ENCODE results near the gene KCNK10.
"Not testable (repeated sequence)": the region's sequence is repeated elsewhere in the genome, so short reads cannot be mapped to it uniquely, and the experiment has no call there.

The KCNK10 gene

GRCh38 chr14:88270776-88271175, 52.3 kb downstream of the KCNK10 start:
- no peak for DNase-seq (ENCODE audit: low read depth)

- DNase-seq (ENCODE audit: low read depth): no peak
Measured at GRCh38 chr14:88269806-88270420, 53.2 kb downstream of the KCNK10 start.

- DNase-seq (ENCODE audit: low read depth): no peak
Measured at GRCh38 chr14:88266474-88266873, 56.6 kb downstream of the KCNK10 start.

DNA sequence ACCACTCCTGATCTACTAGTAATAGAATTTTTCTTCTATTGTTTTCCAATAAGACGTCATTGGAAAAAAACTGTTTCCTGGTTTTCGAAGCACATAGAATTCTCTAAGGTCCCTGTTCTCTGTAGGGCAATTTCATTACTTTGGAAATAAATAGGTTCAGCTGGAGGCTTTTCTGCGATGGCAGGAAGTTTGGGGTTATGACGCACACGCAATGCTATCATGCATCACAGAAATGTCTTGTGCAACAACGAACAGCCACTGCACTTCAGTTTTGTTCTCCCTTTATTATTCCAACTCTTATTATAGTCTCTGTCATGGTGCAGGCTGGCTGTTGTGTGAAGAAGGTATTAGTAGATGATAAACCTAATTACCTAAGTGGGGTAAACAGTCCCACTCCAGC, 59.0 kb downstream of the KCNK10 start:
- no peak for DNase-seq (ENCODE audit: low read depth)

DNA sequence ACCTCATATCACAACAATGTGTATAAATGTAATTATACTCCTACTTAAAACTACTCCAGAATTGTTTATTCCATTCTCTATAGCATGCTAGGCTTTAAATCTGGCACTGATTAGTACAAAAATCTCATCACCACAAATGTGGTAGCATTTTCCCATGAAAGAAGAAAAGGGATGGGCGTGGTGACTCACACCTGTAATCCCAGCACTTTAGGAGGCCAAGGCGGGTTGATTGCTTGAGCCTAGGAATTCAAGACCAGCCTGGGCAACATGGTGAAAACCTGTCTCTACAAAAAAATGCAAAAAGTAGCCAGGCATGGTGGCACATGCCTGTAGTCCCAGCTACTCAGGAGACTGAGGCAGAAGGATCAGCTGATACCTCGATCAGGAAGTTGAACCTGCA, 61.8 kb downstream of the KCNK10 start:
- not testable (repeated sequence) for DNase-seq (ENCODE audit: low read depth)

DNA sequence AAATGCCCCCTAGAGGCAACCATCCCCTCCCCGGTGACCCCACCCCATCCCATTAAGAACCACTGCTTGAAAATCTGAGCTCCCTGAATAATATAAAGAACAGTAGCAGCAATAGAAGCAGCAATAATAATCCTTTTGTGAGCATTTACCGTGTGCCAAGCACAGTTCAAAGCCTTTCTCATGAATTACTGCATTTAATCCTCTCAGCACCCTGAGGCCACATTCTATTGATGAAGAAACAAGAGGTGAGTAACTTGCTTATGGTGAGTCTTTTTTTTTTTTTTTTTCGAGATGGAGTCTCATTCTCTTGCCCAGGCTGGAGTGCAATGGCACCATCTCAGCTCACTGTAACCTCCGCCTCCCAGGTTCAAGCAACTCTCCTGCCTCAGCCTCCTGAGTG, 65.0 kb downstream of the KCNK10 start:
- no peak for DNase-seq (ENCODE audit: low read depth)

- DNase-seq (ENCODE audit: low read depth): no peak
Measured at GRCh38 chr14:88256997-88257950, 65.8 kb downstream of the KCNK10 start.

DNA sequence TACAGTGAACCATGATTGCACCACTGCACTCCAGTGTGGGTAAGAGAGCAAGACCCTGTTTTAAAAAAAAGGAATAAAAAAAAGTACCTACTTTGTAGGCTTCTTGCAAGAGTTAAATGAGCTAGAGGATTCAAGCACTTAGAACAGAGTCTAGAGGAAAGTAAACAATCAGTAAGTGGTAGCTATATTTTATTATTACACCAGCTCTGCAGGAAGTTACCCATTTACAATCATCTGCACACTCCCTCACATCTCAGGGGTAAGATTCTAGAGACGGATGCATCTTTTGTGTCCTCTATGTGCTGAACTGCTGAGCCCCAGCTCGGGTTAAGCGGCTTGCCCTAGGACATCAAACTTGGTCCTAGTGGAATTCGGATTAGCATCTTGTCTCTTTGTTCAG, 67.3 kb downstream of the KCNK10 start:
- DNase-seq (ENCODE audit: low read depth): no peak

DNA sequence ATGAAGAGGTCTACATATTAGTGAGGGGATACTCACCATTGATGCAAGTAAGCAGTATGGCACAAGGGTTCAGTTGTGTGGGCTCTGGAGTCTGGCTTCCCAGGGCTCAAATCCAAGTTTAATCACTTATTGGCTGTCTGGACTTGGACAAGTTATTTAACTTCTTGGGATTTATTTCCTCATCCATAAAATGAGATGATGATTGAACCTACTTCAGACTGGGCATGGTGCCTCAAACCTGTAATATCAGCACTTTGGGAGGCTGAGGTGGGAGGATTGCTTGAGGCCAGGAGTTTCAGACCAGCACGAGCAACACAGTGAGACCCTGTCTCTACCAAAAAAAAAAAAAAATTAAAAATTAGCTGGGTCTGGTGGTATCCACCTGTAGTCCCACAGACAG, 67.9 kb downstream of the KCNK10 start:
- DNase-seq (ENCODE audit: low read depth): no peak

DNA sequence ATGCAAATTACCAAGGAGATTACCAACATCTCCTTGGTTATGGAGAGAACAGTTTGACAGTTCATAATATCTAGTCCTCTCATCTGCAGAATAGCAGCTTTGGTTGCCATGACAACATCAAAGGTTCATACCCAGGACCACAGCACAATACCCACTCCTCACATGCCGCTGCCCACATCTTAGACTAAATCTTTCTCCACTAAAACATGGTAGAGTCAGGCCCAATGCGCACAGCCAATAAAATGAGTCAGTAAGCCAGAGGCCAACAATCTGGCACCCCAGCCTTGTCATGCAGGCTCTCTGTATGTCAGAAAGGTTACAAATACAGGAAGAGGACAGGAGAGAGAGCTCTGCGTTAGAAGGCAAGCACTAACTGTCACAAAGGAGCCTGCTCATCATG, 70.6 kb downstream of the KCNK10 start:
- no peak for DNase-seq (ENCODE audit: low read depth)

DNA sequence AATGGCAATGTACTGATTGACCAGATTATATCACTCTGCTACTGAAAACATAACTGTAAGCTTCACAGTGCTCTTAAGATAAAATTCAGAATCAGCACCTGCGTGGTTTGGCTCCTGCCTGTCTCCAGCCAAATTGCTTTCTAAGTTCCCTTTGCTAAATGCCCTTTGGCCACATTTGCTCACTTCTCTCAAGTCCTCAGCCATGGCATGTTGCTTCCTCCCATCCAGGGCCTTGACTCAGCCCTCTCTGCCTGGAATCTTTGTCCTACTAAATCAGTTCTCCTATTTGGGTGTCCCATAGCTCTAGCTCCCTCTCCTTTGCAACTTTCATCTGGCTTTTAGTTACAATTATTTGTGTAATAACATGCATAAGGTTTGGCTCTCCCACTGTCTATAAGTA, 71.4 kb downstream of the KCNK10 start:
- DNase-seq (ENCODE audit: low read depth): no peak

- DNase-seq (ENCODE audit: low read depth): no peak
Measured at GRCh38 chr14:88249266-88249665, 73.8 kb downstream of the KCNK10 start.

DNA sequence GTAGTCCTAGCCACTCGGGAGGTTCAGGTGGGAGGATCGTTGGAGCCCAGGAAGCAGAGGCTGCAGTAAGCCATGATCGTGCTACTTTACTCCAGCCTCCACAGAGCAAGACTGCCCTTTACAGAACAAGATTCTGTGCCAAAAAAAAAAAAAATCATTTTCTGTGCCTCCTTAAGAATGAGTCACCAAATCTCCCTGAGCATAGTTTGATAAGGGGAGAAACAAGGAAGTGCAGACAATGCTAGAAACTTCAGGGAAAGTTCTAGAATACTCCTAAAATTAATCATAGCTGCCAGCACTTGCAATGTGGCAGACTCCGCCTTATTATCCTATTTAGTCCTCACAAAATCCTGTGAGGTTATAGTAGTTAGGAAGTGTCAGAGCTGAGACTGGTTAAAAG, 74.5 kb downstream of the KCNK10 start:
- DNase-seq (ENCODE audit: low read depth): no peak

DNA sequence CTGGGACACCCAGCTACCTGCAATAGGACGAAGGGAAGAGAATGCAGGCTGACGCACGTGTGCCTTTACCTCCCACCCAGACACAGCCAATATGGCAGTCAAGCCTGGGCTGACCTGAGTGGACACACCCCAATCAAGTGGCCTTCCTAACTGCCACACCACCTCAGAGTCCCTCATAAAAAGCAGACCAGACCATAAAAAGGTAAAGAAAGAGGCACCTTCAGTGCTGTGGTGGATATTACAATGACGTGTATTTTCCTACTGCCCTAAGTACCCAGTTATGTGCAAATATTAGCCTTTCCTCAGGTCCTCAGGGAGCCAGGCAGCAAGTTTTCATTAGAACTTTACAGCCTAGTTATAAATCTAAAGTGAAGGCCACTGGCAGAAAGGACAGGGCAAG, 75.8 kb downstream of the KCNK10 start:
- no peak for DNase-seq (ENCODE audit: low read depth)

- DNase-seq (ENCODE audit: low read depth): no peak
Measured at GRCh38 chr14:88245321-88245720, 77.7 kb downstream of the KCNK10 start.

DNA sequence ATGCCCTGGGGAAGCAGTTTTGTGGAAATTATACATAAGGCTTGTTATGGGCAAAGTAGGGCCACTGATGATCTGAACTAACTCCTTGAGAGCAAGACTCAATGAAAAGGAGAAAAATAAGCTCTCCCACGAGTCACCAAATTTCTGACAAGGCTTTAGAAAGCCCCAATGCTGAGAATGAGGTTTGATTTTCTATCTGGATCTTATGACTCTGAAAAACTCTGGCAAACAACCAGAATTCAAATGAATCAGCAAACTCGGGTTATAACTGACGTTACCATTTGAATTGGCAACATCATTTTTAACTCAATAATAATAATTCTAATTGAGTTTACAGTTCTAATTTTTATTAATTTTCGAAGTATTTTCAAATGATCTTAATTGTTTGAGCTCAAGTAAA, 79.1 kb downstream of the KCNK10 start:
- no peak for DNase-seq (ENCODE audit: low read depth)

DNA sequence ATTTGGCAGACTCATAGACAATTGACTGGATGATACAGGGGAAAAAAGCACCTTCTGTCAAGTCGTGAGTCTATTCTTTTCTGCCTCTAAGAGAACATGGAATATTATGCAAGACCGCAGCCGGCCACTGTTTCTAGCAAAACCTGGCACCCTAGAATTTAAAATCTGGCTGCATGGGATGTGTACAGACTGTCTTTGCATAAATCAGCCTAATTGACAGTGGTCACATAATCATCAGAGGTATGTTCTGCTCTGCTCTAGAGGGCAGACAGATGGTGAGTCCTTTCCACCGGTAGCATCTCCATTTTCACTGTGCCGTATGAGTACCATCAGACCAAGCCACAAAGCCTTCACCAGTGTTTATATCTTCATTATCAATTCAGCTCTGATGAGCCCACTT, 80.6 kb downstream of the KCNK10 start:
- no peak for DNase-seq (ENCODE audit: low read depth)

GRCh38 chr14:88241810-88242209, 81.3 kb downstream of the KCNK10 start:
- no peak for DNase-seq (ENCODE audit: low read depth)

GRCh38 chr14:88234442-88234841, 88.6 kb downstream of the KCNK10 start:
- DNase-seq (ENCODE audit: low read depth): no peak

DNA sequence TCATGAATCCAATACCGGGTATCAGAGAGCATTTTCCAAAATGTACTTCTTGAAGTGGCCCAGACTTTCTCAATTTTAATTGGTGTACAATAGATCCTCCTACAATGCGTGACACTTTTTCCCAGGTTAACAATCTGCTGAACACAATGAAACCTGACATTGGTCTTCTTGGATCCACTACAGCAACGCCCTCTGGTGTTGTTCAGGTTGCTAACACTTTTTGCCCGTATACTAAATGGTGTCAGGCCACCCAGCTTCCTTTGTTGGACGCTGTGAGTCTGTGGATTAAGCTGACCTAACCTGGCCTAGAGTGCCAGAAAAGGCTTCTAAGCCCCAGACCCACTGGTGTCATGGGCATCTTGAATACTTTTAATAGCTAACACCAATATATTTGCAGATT, 89.2 kb downstream of the KCNK10 start:
- DNase-seq (ENCODE audit: low read depth): peak; percentile 22

GRCh38 chr14:88232771-88233170, 90.3 kb downstream of the KCNK10 start:
- no peak for DNase-seq (ENCODE audit: low read depth)

DNA sequence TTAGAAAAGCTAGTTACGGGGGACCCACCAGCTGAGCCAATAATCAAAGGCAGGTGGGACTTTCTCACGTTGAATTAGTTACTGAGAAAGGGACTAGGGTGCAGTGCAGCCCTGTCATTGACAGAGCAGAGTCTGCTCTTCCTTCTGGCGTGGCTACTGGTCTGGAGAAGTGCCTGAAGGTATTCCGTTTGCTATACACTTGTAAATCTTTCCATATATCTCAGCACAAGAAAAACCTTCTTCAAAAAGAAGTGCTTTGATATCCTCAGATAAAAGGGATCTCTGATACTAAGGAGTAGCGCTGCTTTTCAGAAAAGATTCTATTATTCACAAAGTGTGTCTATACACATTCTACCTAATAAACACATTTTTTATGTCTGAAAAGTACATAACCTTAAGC, 91.5 kb downstream of the KCNK10 start:
- DNase-seq (ENCODE audit: low read depth): no peak

GRCh38 chr14:88229428-88229827, 93.6 kb downstream of the KCNK10 start:
- no peak for DNase-seq (ENCODE audit: low read depth)

All from ELR (cell line).